GM12892 (cell line): ENCODE data around the gene SPATA24.

Experiments
- POLR2A ChIP-seq: IDR thresholded peaks from 2 replicates; pipeline ENCODE4 v1.6.1; 2011; ENCODE audit warnings: low read depth, low read length, control low read depth
- POLR2AphosphoS5 ChIP-seq: IDR thresholded peaks from 2 replicates; pipeline ENCODE4 v1.6.1; 2011; ENCODE audit warnings: low read depth, low read length, control low read depth
- TAF1 ChIP-seq: IDR thresholded peaks from 2 replicates; pipeline ENCODE4 v1.6.1; 2011; ENCODE audit warnings: low read depth, mild to moderate bottlenecking, control low read depth, low read length, borderline replicate concordance

GRCh38 chr5:139382807-139383206 lies 21.1 kb downstream of the SPATA24 start:
- TF ChIP-seq POLR2A (no peak), POLR2AphosphoS5 (no peak), TAF1 (no peak)
